GM23338 (cell line): ENCODE measurements around the gene F2. TPM values are rescaled to one million over a fixed set of nuclear protein-coding genes. Genes with fewer than 3 reads are reported as not detected.

Experiments used
- ATAC-seq: fragments of 200-7000 bp; cut with Tn5 transposase; 3 replicates; pipeline ENCODE4 v1.9.1; 2020
- DNase-seq: peaks from one replicate; pipeline ENCODE4 v3.0.0-alpha.2; 2015; ENCODE audit warnings: low spot score
- H2AFZ ChIP-seq: fragments of 200-600 bp; sonication (generic); 2 replicates; pipeline ENCODE4 v1.8.0; 2016; ENCODE audit warnings: antibody characterized with exemption, mild to moderate bottlenecking, moderate library complexity
- H3F3A ChIP-seq: fragments of 200-600 bp; sonication (generic); replicated peaks from 2 replicates; pipeline ENCODE4 v1.8.0; 2017; ENCODE audit warnings: antibody characterized with exemption, mixed run types, low read depth
- H3K27ac ChIP-seq: fragments of 200-600 bp; sonication (generic); 2 replicates; pipeline ENCODE4 v1.6.1; 2016; ENCODE audit warnings: low read depth
- H3K27me3 ChIP-seq: fragments of 200-600 bp; sonication (generic); 2 replicates; pipeline ENCODE4 v1.8.0; 2016; ENCODE audit warnings: mild to moderate bottlenecking, mixed run types, moderate library complexity; ENCODE audit not compliant: insufficient read depth
- H3K36me3 ChIP-seq: fragments of 200-600 bp; sonication (generic); 2 replicates; pipeline ENCODE4 v1.8.0; 2016; ENCODE audit warnings: mild to moderate bottlenecking; ENCODE audit not compliant: insufficient read depth
- H3K4me1 ChIP-seq: fragments of 200-600 bp; sonication (generic); 2 replicates; pipeline ENCODE4 v1.8.0; 2016; ENCODE audit warnings: mild to moderate bottlenecking, moderate library complexity; ENCODE audit not compliant: insufficient read depth
- H3K4me2 ChIP-seq: fragments of 200-600 bp; sonication (generic); 2 replicates; pipeline ENCODE4 v1.7.1; 2017; ENCODE audit warnings: mixed run types
- H3K4me3 ChIP-seq: fragments of 200-600 bp; sonication (generic); 2 replicates; pipeline ENCODE4 v1.6.1; 2016; ENCODE audit warnings: mixed run types
- H3K79me2 ChIP-seq: fragments of 200-600 bp; sonication (generic); replicated peaks from 2 replicates; pipeline ENCODE4 v1.8.0; 2017; ENCODE audit warnings: mild to moderate bottlenecking; ENCODE audit not compliant: insufficient read depth
- H3K9me2 ChIP-seq: fragments of 200-600 bp; sonication (generic); 2 replicates; pipeline ENCODE4 v1.8.0; 2017; ENCODE audit not compliant: insufficient read depth
- H4K20me1 ChIP-seq: fragments of 200-600 bp; sonication (generic); replicated peaks from 2 replicates; pipeline ENCODE4 v1.8.0; 2017; ENCODE audit warnings: mild to moderate bottlenecking; ENCODE audit not compliant: insufficient read depth
- H3K27ac Mint-ChIP-seq: 2 replicates; pipeline ENCODE4 v1.8.0; 2020; ENCODE audit warnings: inconsistent platforms, mild to moderate bottlenecking, moderate library complexity, mixed read lengths
- H3K27me3 Mint-ChIP-seq: 3 replicates; pipeline ENCODE4 v1.8.0; 2022; ENCODE audit warnings: low read depth, mild to moderate bottlenecking, moderate library complexity, mixed read lengths, inconsistent platforms; ENCODE audit not compliant: insufficient read depth, poor library complexity
- H3K36me3 Mint-ChIP-seq: 3 replicates; pipeline ENCODE4 v1.8.0; 2021; ENCODE audit warnings: low read depth, mild to moderate bottlenecking, inconsistent platforms, moderate library complexity, mixed read lengths
- H3K4me1 Mint-ChIP-seq: 3 replicates; pipeline ENCODE4 v1.8.0; 2020; ENCODE audit warnings: mild to moderate bottlenecking, inconsistent platforms, mixed read lengths
- H3K4me3 Mint-ChIP-seq: 3 replicates; pipeline ENCODE4 v1.8.0; 2021; ENCODE audit warnings: moderate library complexity, mild to moderate bottlenecking, inconsistent platforms, mixed read lengths
- H3K9me3 Mint-ChIP-seq: 3 replicates; pipeline ENCODE4 v1.8.0; 2020; ENCODE audit warnings: moderate library complexity, mild to moderate bottlenecking, inconsistent platforms, mixed read lengths
- CREB1 ChIP-seq: fragments of 250-450 bp; sonication (Bioruptor Pico); IDR thresholded peaks from 2 replicates; pipeline ENCODE4 v1.5.0; 2020; ENCODE audit warnings: low read depth, mild to moderate bottlenecking, moderate library complexity
- EZH2 ChIP-seq: fragments of 200-600 bp; sonication (generic); IDR thresholded peaks from one replicate; pipeline ENCODE4 v1.8.0; 2017; ENCODE audit warnings: antibody characterized with exemption, mild to moderate bottlenecking, low read depth; ENCODE audit not compliant: unreplicated experiment
- EZH2phosphoT487 ChIP-seq: fragments of 200-600 bp; sonication (generic); IDR thresholded peaks from one replicate; pipeline ENCODE4 v1.8.1; 2018; ENCODE audit warnings: antibody characterized with exemption; ENCODE audit not compliant: unreplicated experiment
- JUNB ChIP-seq: IDR thresholded peaks from one replicate; pipeline ENCODE4 v1.6.1; 2016; ENCODE audit warnings: antibody characterized with exemption; ENCODE audit not compliant: unreplicated experiment
- NANOG ChIP-seq: IDR thresholded peaks from 2 replicates; pipeline ENCODE4 v1.6.1; 2016; ENCODE audit warnings: antibody characterized with exemption, borderline replicate concordance
- POLR2AphosphoS5 ChIP-seq: IDR thresholded peaks from 2 replicates; pipeline ENCODE4 v1.6.1; 2016; ENCODE audit warnings: antibody characterized with exemption, low read depth
- STAT1 ChIP-seq: IDR thresholded peaks from one replicate; pipeline ENCODE4 v1.6.1; 2016; ENCODE audit warnings: antibody characterized with exemption; ENCODE audit not compliant: unreplicated experiment
- ZNF114 ChIP-seq: fragments of 250-450 bp; sonication (Bioruptor Pico); IDR thresholded peaks from 2 replicates; pipeline ENCODE4 v1.5.0; 2020; ENCODE audit warnings: mild to moderate bottlenecking, moderate library complexity
- ZNF331 ChIP-seq: fragments of 250-450 bp; sonication (Bioruptor Pico); IDR thresholded peaks from 2 replicates; pipeline ENCODE4 v1.5.0; 2020; ENCODE audit warnings: low read depth, mild to moderate bottlenecking, moderate library complexity
- polyA plus RNA-seq: library from polyadenylated mRNA; unstranded; fragments of >200 nt; fragmentation: Nextera tagmentation; extraction: Ambion mirVana; gene quantifications from 2 replicates; pipeline ENCODE4 v1.2.1, GENCODE V29; 2016
- total RNA-seq: library from RNA; depleted of rRNA; stranded (reverse); fragments of >200 nt; shearing (Covaris generic); gene quantifications from 2 replicates; pipeline ENCODE4 v1.2.3, GENCODE V29; 2014
- TF ChIP-seq, protein P1 (sequence below): fragments of 250-450 bp; sonication (Bioruptor Pico); IDR thresholded peaks from 2 replicates; pipeline ENCODE4 v1.5.0; 2020; ENCODE audit warnings: mild to moderate bottlenecking, moderate library complexity
- TF ChIP-seq, protein P2 (sequence below): IDR thresholded peaks from one replicate; pipeline ENCODE4 v1.6.1; 2018; ENCODE audit warnings: antibody characterized with exemption; ENCODE audit not compliant: unreplicated experiment
- TF ChIP-seq, protein P3 (sequence below), 2 experiments: fragments of 200-600 bp in 1 of 2; sonication (generic) in 1 of 2; conservative IDR thresholded peaks; 2 replicates each; pipeline versions ENCODE4 v1.5.1 to v1.6.1; 2016 to 2017; ENCODE audit warnings: antibody characterized with exemption in 2 of 2, low read depth in 2 of 2, mild to moderate bottlenecking in 2 of 2, moderate library complexity in 1 of 2
- TF ChIP-seq, protein P4 (sequence below): IDR thresholded peaks from 2 replicates; pipeline ENCODE4 v1.6.1; 2016; ENCODE audit warnings: antibody characterized with exemption

The F2 gene
- total and polyA plus RNA-seq, 2 experiments from 2014 or later, result 0.21 TPM; not detected in 1

DNA sequence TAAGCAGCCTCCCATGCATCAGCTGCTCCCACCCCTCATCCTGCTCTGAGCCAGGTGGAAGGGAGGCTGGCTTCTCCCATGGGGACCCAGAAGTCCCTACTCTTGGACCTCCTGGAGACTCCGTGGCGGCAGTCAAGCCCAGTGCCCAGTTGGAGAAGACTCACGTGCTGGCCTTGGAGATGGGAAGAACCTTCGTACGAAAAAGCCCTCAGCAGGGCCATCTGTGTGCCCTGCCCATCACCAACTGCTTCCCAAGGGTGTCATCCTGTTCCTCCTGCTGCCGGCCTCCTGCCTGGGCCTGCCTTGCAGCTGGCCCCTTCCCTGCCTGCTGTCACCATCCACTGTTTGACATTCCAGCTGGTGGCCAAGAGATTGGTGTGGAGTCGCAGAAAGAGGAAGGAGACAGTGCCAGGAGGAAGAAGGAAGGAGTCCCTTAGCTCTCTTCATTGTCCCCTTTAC is 46.6 kb upstream of the F2 start:
- H3K4me1 Mint-ChIP-seq, result peaks cover 20% of the 10 kb centered on the region
- no peak overlapping the region for H3K4me3 Mint-ChIP-seq
- DNase-seq (no peak), ATAC-seq (no peak)
- Histone ChIP-seq H3K79me2 (no peaks in the 10 kb centered on the region), H4K20me1 (no peaks in the 10 kb centered on the region), H3K36me3 (peaks cover 20% of the 10 kb centered on the region; the same call in 1 of the 2 replicates), H3K27ac (no peak overlapping the region), H2AFZ (no peak overlapping the region), H3K9me2 (no peaks in the 10 kb centered on the region), H3K27me3 (no peaks in the 10 kb centered on the region), H3K4me3 (no peak overlapping the region), H3K4me2 (no peak overlapping the region), H3F3A (peaks cover 8% of the 10 kb centered on the region; the same call in 1 of the 2 replicates), H3K4me1 (peaks cover 19% of the 10 kb centered on the region)
- H3K9me3 Mint-ChIP-seq, result no peaks in the 10 kb centered on the region
- TF ChIP-seq POLR2AphosphoS5 (no peak), JUNB (no peak), ZNF114 (CRISPR knock-in tag) (no peak), STAT1 (no peak), CREB1 (no peak), NANOG (no peak), EZH2phosphoT487 (no peak), ZNF331 (no peak), EZH2 (no peak)
- TF ChIP-seq, protein P1, sequence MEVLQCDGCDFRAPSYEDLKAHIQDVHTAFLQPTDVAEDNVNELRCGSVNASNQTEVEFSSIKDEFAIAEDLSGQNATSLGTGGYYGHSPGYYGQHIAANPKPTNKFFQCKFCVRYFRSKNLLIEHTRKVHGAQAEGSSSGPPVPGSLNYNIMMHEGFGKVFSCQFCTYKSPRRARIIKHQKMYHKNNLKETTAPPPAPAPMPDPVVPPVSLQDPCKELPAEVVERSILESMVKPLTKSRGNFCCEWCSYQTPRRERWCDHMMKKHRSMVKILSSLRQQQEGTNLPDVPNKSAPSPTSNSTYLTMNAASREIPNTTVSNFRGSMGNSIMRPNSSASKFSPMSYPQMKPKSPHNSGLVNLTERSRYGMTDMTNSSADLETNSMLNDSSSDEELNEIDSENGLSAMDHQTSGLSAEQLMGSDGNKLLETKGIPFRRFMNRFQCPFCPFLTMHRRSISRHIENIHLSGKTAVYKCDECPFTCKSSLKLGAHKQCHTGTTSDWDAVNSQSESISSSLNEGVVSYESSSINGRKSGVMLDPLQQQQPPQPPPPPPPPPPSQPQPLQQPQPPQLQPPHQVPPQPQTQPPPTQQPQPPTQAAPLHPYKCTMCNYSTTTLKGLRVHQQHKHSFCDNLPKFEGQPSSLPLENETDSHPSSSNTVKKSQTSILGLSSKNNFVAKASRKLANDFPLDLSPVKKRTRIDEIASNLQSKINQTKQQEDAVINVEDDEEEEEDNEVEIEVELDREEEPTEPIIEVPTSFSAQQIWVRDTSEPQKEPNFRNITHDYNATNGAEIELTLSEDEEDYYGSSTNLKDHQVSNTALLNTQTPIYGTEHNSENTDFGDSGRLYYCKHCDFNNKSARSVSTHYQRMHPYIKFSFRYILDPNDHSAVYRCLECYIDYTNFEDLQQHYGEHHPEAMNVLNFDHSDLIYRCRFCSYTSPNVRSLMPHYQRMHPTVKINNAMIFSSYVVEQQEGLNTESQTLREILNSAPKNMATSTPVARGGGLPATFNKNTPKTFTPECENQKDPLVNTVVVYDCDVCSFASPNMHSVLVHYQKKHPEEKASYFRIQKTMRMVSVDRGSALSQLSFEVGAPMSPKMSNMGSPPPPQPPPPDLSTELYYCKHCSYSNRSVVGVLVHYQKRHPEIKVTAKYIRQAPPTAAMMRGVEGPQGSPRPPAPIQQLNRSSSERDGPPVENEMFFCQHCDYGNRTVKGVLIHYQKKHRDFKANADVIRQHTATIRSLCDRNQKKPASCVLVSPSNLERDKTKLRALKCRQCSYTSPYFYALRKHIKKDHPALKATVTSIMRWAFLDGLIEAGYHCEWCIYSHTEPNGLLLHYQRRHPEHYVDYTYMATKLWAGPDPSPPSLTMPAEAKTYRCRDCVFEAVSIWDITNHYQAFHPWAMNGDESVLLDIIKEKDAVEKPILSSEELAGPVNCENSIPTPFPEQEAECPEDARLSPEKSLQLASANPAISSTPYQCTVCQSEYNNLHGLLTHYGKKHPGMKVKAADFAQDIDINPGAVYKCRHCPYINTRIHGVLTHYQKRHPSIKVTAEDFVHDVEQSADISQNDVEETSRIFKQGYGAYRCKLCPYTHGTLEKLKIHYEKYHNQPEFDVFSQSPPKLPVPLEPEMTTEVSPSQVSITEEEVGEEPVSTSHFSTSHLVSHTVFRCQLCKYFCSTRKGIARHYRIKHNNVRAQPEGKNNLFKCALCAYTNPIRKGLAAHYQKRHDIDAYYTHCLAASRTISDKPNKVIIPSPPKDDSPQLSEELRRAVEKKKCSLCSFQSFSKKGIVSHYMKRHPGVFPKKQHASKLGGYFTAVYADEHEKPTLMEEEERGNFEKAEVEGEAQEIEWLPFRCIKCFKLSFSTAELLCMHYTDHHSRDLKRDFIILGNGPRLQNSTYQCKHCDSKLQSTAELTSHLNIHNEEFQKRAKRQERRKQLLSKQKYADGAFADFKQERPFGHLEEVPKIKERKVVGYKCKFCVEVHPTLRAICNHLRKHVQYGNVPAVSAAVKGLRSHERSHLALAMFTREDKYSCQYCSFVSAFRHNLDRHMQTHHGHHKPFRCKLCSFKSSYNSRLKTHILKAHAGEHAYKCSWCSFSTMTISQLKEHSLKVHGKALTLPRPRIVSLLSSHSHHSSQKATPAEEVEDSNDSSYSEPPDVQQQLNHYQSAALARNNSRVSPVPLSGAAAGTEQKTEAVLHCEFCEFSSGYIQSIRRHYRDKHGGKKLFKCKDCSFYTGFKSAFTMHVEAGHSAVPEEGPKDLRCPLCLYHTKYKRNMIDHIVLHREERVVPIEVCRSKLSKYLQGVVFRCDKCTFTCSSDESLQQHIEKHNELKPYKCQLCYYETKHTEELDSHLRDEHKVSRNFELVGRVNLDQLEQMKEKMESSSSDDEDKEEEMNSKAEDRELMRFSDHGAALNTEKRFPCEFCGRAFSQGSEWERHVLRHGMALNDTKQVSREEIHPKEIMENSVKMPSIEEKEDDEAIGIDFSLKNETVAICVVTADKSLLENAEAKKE (CRISPR knock-in tag), result no peak
- TF ChIP-seq, protein P2, sequence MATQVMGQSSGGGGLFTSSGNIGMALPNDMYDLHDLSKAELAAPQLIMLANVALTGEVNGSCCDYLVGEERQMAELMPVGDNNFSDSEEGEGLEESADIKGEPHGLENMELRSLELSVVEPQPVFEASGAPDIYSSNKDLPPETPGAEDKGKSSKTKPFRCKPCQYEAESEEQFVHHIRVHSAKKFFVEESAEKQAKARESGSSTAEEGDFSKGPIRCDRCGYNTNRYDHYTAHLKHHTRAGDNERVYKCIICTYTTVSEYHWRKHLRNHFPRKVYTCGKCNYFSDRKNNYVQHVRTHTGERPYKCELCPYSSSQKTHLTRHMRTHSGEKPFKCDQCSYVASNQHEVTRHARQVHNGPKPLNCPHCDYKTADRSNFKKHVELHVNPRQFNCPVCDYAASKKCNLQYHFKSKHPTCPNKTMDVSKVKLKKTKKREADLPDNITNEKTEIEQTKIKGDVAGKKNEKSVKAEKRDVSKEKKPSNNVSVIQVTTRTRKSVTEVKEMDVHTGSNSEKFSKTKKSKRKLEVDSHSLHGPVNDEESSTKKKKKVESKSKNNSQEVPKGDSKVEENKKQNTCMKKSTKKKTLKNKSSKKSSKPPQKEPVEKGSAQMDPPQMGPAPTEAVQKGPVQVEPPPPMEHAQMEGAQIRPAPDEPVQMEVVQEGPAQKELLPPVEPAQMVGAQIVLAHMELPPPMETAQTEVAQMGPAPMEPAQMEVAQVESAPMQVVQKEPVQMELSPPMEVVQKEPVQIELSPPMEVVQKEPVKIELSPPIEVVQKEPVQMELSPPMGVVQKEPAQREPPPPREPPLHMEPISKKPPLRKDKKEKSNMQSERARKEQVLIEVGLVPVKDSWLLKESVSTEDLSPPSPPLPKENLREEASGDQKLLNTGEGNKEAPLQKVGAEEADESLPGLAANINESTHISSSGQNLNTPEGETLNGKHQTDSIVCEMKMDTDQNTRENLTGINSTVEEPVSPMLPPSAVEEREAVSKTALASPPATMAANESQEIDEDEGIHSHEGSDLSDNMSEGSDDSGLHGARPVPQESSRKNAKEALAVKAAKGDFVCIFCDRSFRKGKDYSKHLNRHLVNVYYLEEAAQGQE, result no peak
- TF ChIP-seq, protein P3, sequence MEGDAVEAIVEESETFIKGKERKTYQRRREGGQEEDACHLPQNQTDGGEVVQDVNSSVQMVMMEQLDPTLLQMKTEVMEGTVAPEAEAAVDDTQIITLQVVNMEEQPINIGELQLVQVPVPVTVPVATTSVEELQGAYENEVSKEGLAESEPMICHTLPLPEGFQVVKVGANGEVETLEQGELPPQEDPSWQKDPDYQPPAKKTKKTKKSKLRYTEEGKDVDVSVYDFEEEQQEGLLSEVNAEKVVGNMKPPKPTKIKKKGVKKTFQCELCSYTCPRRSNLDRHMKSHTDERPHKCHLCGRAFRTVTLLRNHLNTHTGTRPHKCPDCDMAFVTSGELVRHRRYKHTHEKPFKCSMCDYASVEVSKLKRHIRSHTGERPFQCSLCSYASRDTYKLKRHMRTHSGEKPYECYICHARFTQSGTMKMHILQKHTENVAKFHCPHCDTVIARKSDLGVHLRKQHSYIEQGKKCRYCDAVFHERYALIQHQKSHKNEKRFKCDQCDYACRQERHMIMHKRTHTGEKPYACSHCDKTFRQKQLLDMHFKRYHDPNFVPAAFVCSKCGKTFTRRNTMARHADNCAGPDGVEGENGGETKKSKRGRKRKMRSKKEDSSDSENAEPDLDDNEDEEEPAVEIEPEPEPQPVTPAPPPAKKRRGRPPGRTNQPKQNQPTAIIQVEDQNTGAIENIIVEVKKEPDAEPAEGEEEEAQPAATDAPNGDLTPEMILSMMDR (conservative IDR thresholded peaks at IDR 0.05; ENCODE audit: low read depth in 2 of 2), result no peak
- TF ChIP-seq, protein P4, sequence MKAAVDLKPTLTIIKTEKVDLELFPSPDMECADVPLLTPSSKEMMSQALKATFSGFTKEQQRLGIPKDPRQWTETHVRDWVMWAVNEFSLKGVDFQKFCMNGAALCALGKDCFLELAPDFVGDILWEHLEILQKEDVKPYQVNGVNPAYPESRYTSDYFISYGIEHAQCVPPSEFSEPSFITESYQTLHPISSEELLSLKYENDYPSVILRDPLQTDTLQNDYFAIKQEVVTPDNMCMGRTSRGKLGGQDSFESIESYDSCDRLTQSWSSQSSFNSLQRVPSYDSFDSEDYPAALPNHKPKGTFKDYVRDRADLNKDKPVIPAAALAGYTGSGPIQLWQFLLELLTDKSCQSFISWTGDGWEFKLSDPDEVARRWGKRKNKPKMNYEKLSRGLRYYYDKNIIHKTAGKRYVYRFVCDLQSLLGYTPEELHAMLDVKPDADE, result no peak
- peaks cover 8% of the 10 kb centered on the region for H3K27me3 Mint-ChIP-seq
- no peak overlapping the region; the same call in none of the 2 replicates for H3K27ac Mint-ChIP-seq
- H3K36me3 Mint-ChIP-seq, result peaks cover 36% of the 10 kb centered on the region
